IMR-90 (cell line): ENCODE results near the gene HNRNPH2. TPM values are rescaled to one million over a fixed set of nuclear protein-coding genes. Genes with fewer than 3 reads are reported as not detected.

Experiments used
- ATAC-seq: fragments of 200-7000 bp; cut with Tn5 transposase; 2 replicates; pipeline ENCODE4 v1.9.1; 2020; ENCODE audit warnings: low read depth, mild to moderate bottlenecking, moderate library complexity
- BruUV-seq: library from RNA; stranded (reverse); fragments of 400-500 nt; replicated peaks from 2 replicates; lab custom pipeline; 2021; lab: Mats Ljungman, UMichigan
- CTCF ChIA-PET: fragments of 300-600 bp; formaldehyde crosslinking; extraction: SDS; loops from one replicate; lab custom pipeline; 2021; ENCODE audit warnings: antibody characterized with exemption; lab: Yijun Ruan, JAX
- POLR2A ChIA-PET: fragments of 300-600 bp; sonication (Branson Sonifier 250); formaldehyde crosslinking; loops from one replicate; lab custom pipeline; 2022; ENCODE audit warnings: antibody characterized with exemption; ENCODE audit not compliant: unreplicated experiment; lab: Charles Lee
- DNase-seq: peaks from one replicate; pipeline ENCODE4 v3.0.0; 2013
- H2AFZ ChIP-seq: replicated peaks from 2 replicates; pipeline ENCODE3; 2013; ENCODE audit warnings: low read length, mild to moderate bottlenecking; ENCODE audit not compliant: poor library complexity
- H2AK5ac ChIP-seq: 2 replicates; pipeline ENCODE4 v1.6.1; 2013; ENCODE audit warnings: low read depth, low read length, inconsistent platforms
- H2AK9ac ChIP-seq: replicated peaks from 2 replicates; pipeline ENCODE3; 2013; ENCODE audit warnings: mild to moderate bottlenecking, low read depth, low read length, moderate library complexity; ENCODE audit not compliant: poor library complexity
- H2BK120ac ChIP-seq: 2 replicates; pipeline ENCODE4 v1.6.1; 2013; ENCODE audit warnings: low read depth, low read length, inconsistent platforms
- H2BK15ac ChIP-seq: 3 replicates; pipeline ENCODE4 v1.6.1; 2013; ENCODE audit warnings: low read depth, low read length, inconsistent platforms
- H2BK20ac ChIP-seq: 2 replicates; pipeline ENCODE4 v1.6.1; 2013; ENCODE audit warnings: low read depth, mild to moderate bottlenecking, inconsistent platforms, low read length, moderate library complexity
- H2BK5ac ChIP-seq: 2 replicates; pipeline ENCODE4 v1.6.1; 2013; ENCODE audit warnings: mild to moderate bottlenecking, low read depth, low read length, inconsistent platforms; ENCODE audit not compliant: poor library complexity, severe bottlenecking
- H3K14ac ChIP-seq: replicated peaks from 2 replicates; pipeline ENCODE4 v1.6.1; 2013; ENCODE audit warnings: low read depth, low read length, inconsistent platforms
- H3K18ac ChIP-seq: 2 replicates; pipeline ENCODE4 v1.6.1; 2013; ENCODE audit warnings: low read depth, low read length, control low read depth
- H3K23ac ChIP-seq: 2 replicates; pipeline ENCODE4 v1.6.1; 2013; ENCODE audit warnings: low read depth, low read length, inconsistent platforms
- H3K27ac ChIP-seq: 2 replicates; pipeline ENCODE4 v1.5.1; 2013; ENCODE audit warnings: mild to moderate bottlenecking, control low read depth, low read length; ENCODE audit not compliant: insufficient read depth
- H3K27me3 ChIP-seq: 2 replicates; pipeline ENCODE4 v1.6.1; 2013; ENCODE audit warnings: low read length; ENCODE audit not compliant: control insufficient read depth, insufficient read depth
- H3K36me3 ChIP-seq: 2 replicates; pipeline ENCODE4 v1.6.1; 2013; ENCODE audit warnings: low read length, mixed read lengths; ENCODE audit not compliant: control insufficient read depth, insufficient read depth
- H3K4ac ChIP-seq: 2 replicates; pipeline ENCODE4 v1.6.1; 2013; ENCODE audit warnings: low read depth, low read length, inconsistent platforms
- H3K4me1 ChIP-seq: 2 replicates; pipeline ENCODE4 v1.6.1; 2013; ENCODE audit warnings: low read length, mixed read lengths; ENCODE audit not compliant: control insufficient read depth, insufficient read depth
- H3K4me2 ChIP-seq: 2 replicates; pipeline ENCODE4 v1.6.1; 2013; ENCODE audit warnings: low read depth, mild to moderate bottlenecking, control low read depth, low read length, moderate library complexity
- H3K4me3 ChIP-seq: 2 replicates; pipeline ENCODE4 v1.5.1; 2013; ENCODE audit warnings: low read depth, mild to moderate bottlenecking, control low read depth, low read length, moderate library complexity; ENCODE audit not compliant: insufficient read depth
- H3K56ac ChIP-seq: 2 replicates; pipeline ENCODE4 v1.6.1; 2013; ENCODE audit warnings: low read length, inconsistent platforms; ENCODE audit not compliant: insufficient read depth; ENCODE audit errors: extremely low read depth
- H3K79me1 ChIP-seq, 2 experiments: 2 replicates each; pipeline ENCODE4 v1.6.1; 2013; ENCODE audit warnings: low read length in 2 of 2, inconsistent platforms in 1 of 2, low read depth in 1 of 2
- H3K9ac ChIP-seq: 2 replicates; pipeline ENCODE4 v1.6.1; 2013; ENCODE audit warnings: low read depth, low read length, control low read depth
- H3K9me1 ChIP-seq: 2 replicates; pipeline ENCODE4 v1.6.1; 2013; ENCODE audit warnings: low read length, inconsistent platforms; ENCODE audit not compliant: insufficient read depth
- H3K9me3 ChIP-seq: 2 replicates; pipeline ENCODE4 v1.6.1; 2013; ENCODE audit warnings: low read length; ENCODE audit not compliant: control insufficient read depth, insufficient read depth
- H4K20me1 ChIP-seq: 2 replicates; pipeline ENCODE4 v1.6.1; 2013; ENCODE audit warnings: low read length, inconsistent platforms; ENCODE audit not compliant: insufficient read depth
- H4K5ac ChIP-seq: 2 replicates; pipeline ENCODE4 v1.6.1; 2013; ENCODE audit warnings: mild to moderate bottlenecking, low read depth, low read length, control low read depth
- H4K8ac ChIP-seq, 2 experiments: 2 replicates each; pipeline ENCODE4 v1.6.1; 2013; ENCODE audit warnings: low read depth in 2 of 2, low read length in 2 of 2, control low read depth in 1 of 2, inconsistent platforms in 1 of 2
- H4K91ac ChIP-seq: 2 replicates; pipeline ENCODE4 v1.6.1; 2013; ENCODE audit warnings: low read depth, low read length, inconsistent platforms; ENCODE audit not compliant: insufficient read depth
- BHLHE40 ChIP-seq: fragments of 150-350 bp; IDR thresholded peaks from 2 replicates; pipeline ENCODE4 v1.6.1; 2016; ENCODE audit warnings: mild to moderate bottlenecking, low read depth, low read length
- CEBPB ChIP-seq: IDR thresholded peaks from 2 replicates; pipeline ENCODE4 v1.6.1; 2012; ENCODE audit warnings: low read depth, low read length, improper control_type of control experiment
- CTCF ChIP-seq: conservative IDR thresholded peaks from 2 replicates; pipeline ENCODE4 v1.5.1; 2012; ENCODE audit warnings: mild to moderate bottlenecking, low read depth, low read length, improper control_type of control experiment
- FOS ChIP-seq: fragments of 150-350 bp; IDR thresholded peaks from 2 replicates; pipeline ENCODE4 v1.6.1; 2016; ENCODE audit warnings: low read depth, low read length
- MAFK ChIP-seq: IDR thresholded peaks from 2 replicates; pipeline ENCODE4 v1.6.1; 2012; ENCODE audit warnings: low read depth, low read length, improper control_type of control experiment
- MAZ ChIP-seq: IDR thresholded peaks from 2 replicates; pipeline ENCODE4 v1.6.1; 2012; ENCODE audit warnings: low read depth, mild to moderate bottlenecking, low read length, improper control_type of control experiment, moderate library complexity, borderline replicate concordance
- MXI1 ChIP-seq: IDR thresholded peaks from 2 replicates; pipeline ENCODE4 v1.6.1; 2012; ENCODE audit warnings: low read depth, mild to moderate bottlenecking, low read length, moderate library complexity, borderline replicate concordance
- POLR2A ChIP-seq: IDR thresholded peaks from 2 replicates; pipeline ENCODE4 v1.6.1; 2012; ENCODE audit warnings: mild to moderate bottlenecking, low read depth, low read length
- RAD21 ChIP-seq: IDR thresholded peaks from 2 replicates; pipeline ENCODE4 v1.6.1; 2012; ENCODE audit warnings: low read length, improper control_type of control experiment
- RCOR1 ChIP-seq: IDR thresholded peaks from 2 replicates; pipeline ENCODE4 v1.6.1; 2012; ENCODE audit warnings: mild to moderate bottlenecking, low read length, improper control_type of control experiment; ENCODE audit not compliant: insufficient replicate concordance
- RFX5 ChIP-seq: IDR thresholded peaks from 2 replicates; pipeline ENCODE4 v1.8.0; 2012; ENCODE audit warnings: low read depth, mild to moderate bottlenecking, low read length, moderate library complexity
- SMC3 ChIP-seq: fragments of 150-350 bp; IDR thresholded peaks from 2 replicates; pipeline ENCODE4 v1.6.1; 2016; ENCODE audit warnings: low read depth, mild to moderate bottlenecking, antibody characterized with exemption, low read length, moderate library complexity
- USF2 ChIP-seq: fragments of 150-350 bp; IDR thresholded peaks from 2 replicates; pipeline ENCODE4 v1.6.1; 2017; ENCODE audit warnings: mild to moderate bottlenecking, antibody characterized with exemption, low read length, low read depth
- dilution Hi-C: fragments of 300-500 bp; cut with HindIII; formaldehyde crosslinking; loops from one replicate; pipeline ENCODE4 v1.14.3; 2018; ENCODE audit warnings: low sequenced_read_pairs; ENCODE audit not compliant: unreplicated experiment
- in situ Hi-C: fragments of 300-500 bp; cut with MboI; formaldehyde crosslinking; loops from 3 replicates; pipeline ENCODE4 v1.14.3; 2019; ENCODE audit warnings: low sequenced_read_pairs, inconsistent platforms, mixed read lengths
- intact Hi-C: fragments of 100-400 bp; cut with micrococcal nuclease; formaldehyde crosslinking; loops from 2 replicates; pipeline ENCODE4 v1.10.0; 2022
- polyA plus RNA-seq, 3 experiments: library from polyadenylated mRNA; depleted of rRNA; stranded (reverse); fragments of >200 nt; gene quantifications; 2 replicates each; pipeline ENCODE4 v1.2.3, GENCODE V29; 2012; ENCODE audit warnings: low replicate concordance in 1 of 3
- total RNA-seq: library from RNA; depleted of rRNA; stranded (reverse); fragments of >200 nt; gene quantifications from 2 replicates; pipeline ENCODE4 v1.2.3, GENCODE V29; 2012

Gene HNRNPH2
- total and polyA plus RNA-seq, 2 of the 4 experiments (the other 2 are of a cell fraction): 42.8 to 54.3 TPM

GRCh38 chrX:101368800-101369199 is 39.2 kb upstream of the HNRNPH2 start:
- Histone ChIP-seq H3K4me1 (no peaks in the 10 kb centered on the region), H3K9me3 (no peaks in the 10 kb centered on the region), H4K8ac (no peak overlapping the region), H3K9ac (no peak overlapping the region), H2BK120ac (no peak overlapping the region), H4K20me1 (no peaks in the 10 kb centered on the region), H2BK20ac (no peak overlapping the region), H3K4me2 (no peak overlapping the region), H3K27ac (no peak overlapping the region), H3K18ac (no peak overlapping the region), H2AK5ac (no peak overlapping the region), H3K27me3 (peaks cover 3% of the 10 kb centered on the region), H3K4ac (no peak overlapping the region), H4K5ac (no peak overlapping the region), H3K79me1 (no peaks in the 10 kb centered on the region), H4K91ac (no peak overlapping the region), H3K9me1 (no peaks in the 10 kb centered on the region), H3K23ac (no peak overlapping the region), H2BK5ac (no peak overlapping the region), H3K36me3 (no peaks in the 10 kb centered on the region), H2AK9ac (no peak overlapping the region), H2BK15ac (no peak overlapping the region), H2AFZ (no peak overlapping the region), H3K14ac (no peak overlapping the region), H3K4me3 (no peak overlapping the region), H3K56ac (no peak overlapping the region)
- ATAC-seq: no peak
- CTCF ChIA-PET: interaction anchor here (1.0 kb wide), 1 partner anchor 10 kb away, joined by 3 read pairs; no protein-coding TSS in a partner anchor
- intact Hi-C loops: no loop called here
- in situ Hi-C loops: no loop called here
- POLR2A ChIA-PET: no interaction called here
- DNase-seq: no peak
- dilution Hi-C loops: no loop called here
- no peak for TF ChIP-seq RFX5
- no peak for TF ChIP-seq USF2
- no peak for TF ChIP-seq MXI1
- no peak for TF ChIP-seq RCOR1
- TF ChIP-seq RAD21: no peak
- no peak for TF ChIP-seq SMC3
- TF ChIP-seq BHLHE40: no peak
- TF ChIP-seq CEBPB: no peak
- no peak for TF ChIP-seq FOS
- TF ChIP-seq POLR2A: no peak
- no peak for TF ChIP-seq MAFK
- TF ChIP-seq MAZ: no peak
- TF ChIP-seq CTCF: no peak
- no TSS peak for BruUV-seq
